Activated CD8-positive, alpha-beta memory T cell treated with anti-CD3 and anti-CD28 coated beads, Interleukin-2, amount 50 U/mL, for 1 hour (primary cell): ENCODE results near the gene ZNF277.

ENCODE experiments used
- DNase-seq: peaks from one replicate; pipeline ENCODE4 v3.0.0-alpha.2; 2020; ENCODE audit errors: extremely low read depth

The ZNF277 gene

GRCh38 chr7:112254156-112254555, 47.7 kb downstream of the ZNF277 start:
- no peak for DNase-seq

DNA sequence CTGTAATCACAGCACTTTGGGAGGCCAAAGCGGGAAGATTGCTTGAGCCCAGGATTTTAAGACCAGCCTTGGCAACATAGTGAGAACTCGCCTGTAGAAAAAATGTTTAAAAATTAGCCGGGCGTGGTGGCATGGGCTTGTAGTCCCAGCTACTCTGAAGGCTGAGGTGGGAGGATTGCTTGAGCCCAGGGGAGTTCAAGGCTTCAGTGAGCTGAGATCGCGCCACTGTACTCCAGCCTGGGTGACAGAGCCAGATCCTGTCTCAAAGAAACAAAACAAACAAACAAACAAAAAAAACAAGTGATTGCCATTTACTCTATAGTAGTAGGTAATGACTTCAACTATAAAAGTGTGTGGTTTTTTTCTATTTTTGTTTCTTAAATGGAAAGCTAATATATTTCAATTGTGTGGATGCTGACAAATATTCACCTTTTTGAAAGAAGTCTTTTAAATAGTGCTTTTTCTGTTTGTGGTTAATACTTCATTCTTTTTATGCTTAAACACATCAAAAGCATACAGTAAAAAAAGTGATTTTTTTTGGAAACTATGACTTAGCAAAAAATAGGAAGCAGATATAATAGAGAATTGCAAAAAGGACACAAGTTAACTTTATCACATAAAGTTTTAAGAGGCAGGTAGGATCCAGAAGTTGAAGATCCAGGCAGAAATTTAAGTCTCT, 48.4 kb downstream of the ZNF277 start:
- DNase-seq: no peak

DNA sequence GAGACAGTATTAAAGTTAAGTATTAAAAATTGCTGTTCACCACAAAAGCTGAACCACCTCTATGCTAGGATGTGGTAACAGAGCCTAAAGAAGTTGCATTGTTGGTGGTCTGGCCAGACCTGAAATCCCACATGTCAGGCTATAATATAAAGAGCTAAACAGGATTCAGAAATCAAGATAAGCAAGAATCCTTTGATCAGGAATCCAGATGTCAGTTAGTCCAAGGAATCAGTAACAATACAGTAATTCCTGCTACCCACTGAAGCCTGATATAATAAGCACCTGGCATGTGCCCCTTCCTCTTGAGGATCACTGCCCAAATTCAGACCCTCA, 48.9 kb downstream of the ZNF277 start:
- no peak for DNase-seq

GRCh38 chr7:112257073-112257472, 50.6 kb downstream of the ZNF277 start:
- no peak for DNase-seq

GRCh38 chr7:112260911-112261310, 54.4 kb downstream of the ZNF277 start:
- DNase-seq: no peak

DNA sequence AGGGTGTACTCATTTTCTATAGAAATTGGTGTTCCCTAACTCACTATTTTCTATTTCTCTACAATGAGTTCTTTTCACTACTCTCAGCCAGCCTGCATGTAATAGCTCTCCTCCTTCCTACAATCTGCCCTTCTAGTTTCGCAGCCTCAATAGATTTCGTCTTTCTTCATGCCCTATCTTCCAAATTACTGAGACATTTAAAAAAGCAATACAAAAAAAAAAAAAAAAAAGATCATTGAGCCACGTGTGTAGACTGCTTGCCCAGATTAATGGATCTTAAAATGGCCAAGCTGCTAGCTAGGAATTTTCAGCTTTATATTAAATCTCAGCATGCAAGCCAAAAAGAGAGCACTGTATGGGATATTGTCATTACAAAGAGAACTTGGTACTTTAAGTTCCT, 55.5 kb downstream of the ZNF277 start:
- DNase-seq: no peak

- no peak for DNase-seq
These were observed 56.5 kb downstream of the ZNF277 start for GRCh38 chr7:112262855-112263487.

DNA sequence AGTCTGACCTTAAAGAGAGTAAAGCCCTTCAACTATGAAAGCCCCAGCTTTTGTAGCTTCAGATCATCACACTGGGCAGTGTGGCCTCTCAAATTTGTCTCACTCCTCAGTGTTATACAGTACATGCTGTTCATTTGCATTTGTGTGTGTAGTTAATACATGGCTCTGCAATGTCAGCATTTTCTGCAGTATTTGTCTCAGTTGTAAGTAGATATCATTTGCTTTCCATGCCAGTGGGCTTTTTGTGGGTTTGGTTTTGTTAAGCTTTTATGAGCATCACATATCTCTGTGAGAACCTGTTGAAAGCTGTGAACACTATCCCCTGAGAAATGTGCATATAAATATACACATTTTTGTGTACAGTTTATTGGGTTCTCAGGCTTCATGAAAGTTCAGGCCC, 57.0 kb downstream of the ZNF277 start:
- DNase-seq: no peak

DNA sequence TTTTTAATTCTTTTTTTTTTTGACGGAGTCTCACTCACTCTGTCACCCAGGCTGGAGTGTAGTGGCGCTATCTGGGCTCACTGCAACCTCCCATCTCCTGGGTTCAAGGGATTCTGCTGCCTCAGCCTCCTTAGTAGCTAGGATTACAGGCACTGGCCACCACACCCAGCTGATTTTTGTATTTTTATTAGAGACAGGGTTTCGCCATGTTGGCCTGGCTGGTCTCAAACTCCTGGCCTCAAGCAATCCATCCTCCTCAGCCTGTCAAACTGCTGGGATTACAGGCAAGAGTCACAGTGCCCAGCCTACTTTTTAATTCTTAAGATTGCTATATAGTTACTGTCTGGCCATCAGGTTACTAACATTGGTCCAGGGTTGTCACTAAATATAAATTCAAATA, 59.6 kb downstream of the ZNF277 start:
- no peak for DNase-seq

DNA sequence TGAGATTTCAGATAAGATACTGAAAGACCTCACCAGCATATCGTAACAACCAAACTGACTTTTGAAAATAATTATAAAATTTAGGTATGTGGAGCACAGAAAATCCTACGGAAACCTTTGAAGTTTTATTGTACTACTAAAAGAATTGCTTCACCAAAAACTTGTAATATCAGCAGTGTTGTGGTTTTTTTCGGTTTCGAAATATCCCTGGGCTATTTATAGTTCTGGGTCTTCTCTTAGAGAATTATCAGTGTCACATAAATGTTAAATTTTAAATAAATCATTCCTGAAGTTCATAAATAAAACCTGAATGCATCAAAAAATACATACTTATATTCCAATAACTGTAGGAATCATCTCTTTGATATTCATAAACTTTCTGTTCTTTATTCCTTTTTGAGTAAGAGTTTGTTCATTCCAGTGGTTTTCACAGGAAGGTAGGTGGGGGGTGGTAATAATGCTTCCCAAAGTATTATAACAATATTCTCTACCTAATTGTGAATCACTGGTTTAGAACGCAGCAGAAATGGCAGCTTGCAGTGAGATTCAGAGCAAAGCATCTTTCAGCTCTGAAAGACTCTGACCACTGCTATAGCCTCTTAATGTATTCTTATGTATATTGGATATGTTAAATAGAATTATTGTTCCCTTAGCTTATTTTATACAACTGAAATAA, 60.2 kb downstream of the ZNF277 start:
- no peak for DNase-seq

- no peak for DNase-seq
These were observed 61.6 kb downstream of the ZNF277 start for GRCh38 chr7:112267944-112268691.

GRCh38 chr7:112271162-112271561, 64.7 kb downstream of the ZNF277 start:
- DNase-seq: no peak

GRCh38 chr7:112272921-112273561, 66.5 kb downstream of the ZNF277 start:
- no peak for DNase-seq

DNA sequence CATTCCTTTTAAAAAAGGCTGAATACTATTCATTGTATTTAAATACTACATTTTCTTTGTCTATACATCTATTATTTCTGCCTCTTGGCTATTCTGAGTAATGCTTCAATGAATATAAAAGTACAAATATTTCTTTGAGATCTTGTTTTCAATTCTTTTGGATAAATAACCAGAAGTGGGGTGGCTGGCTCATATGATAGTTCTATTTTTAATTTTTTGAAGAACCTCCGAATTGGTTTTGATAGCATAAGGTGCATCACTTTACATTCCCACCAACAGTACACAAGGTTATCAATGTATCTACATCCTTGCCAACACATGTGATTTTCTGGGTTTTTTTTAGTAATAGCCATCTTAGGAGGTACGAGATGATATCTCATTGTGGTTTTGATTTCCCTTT, 72.5 kb downstream of the ZNF277 start:
- DNase-seq: no peak

DNA sequence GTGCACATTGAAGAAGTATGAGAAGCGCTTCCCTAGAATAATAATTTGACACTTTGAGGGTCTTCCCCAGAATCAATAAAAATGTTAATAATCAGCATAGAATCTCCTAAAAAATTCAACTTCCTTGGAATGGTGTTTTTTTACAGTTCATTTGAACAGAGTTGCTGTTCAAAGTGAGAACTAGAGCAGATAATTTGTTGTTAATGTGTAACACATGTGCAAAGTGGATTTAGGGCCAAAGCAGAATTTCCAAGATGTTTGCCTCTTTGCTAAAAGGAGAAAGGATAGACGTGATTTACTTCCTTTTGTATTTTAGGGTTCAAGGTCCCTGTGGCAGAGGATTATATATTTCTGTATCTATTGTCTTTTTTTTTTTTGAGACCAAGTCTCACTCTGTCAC, 73.8 kb downstream of the ZNF277 start:
- no peak for DNase-seq

- no peak for DNase-seq
These were observed 76.1 kb downstream of the ZNF277 start for GRCh38 chr7:112282476-112283188.

GRCh38 chr7:112283382-112283910, 77.0 kb downstream of the ZNF277 start:
- no peak for DNase-seq

DNA sequence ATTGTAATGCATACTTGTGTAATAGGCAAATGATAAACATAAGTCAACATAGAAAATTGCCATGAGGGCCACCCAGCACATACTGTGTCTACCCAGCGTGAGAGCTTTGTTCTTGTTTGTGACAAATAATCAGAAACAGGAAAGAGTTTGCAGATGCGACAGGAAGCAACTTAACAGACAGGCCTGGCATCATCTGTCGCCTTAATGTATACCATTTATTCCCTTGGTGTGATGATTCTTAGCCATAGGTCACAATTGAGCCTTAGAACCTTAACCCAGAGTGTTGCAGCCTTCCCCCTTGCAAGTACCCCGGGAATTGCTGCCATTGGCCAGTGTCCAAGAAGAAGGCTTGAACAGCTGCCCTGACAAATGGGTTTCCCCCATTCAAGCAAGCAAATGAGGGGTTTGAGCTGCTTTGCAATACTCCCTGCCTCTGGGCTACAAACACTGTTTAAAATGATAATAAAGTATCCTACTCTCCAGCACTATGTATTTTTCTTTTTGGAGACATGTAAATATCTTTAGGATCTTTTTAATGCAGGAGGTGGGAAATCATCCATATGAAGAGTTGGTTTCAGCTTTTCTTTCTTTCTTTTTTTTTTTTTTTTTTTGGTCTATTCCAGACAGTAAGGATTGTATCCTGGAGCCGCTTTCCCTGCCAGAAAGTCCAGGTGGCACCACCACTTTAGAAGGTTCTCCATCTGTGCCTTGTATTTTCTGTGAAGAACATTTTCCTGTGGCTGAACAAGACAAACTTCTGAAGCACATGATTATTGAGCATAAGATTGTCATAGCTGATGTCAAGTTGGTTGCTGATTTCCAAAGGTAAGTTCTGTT, 80.0 kb downstream of the ZNF277 start:
- no peak for DNase-seq

GRCh38 chr7:112288301-112288700, 81.8 kb downstream of the ZNF277 start:
- DNase-seq: no peak

- DNase-seq: no peak
These were observed 83.6 kb downstream of the ZNF277 start for GRCh38 chr7:112290065-112290464.
